Endometrium (tissue), 2 donors: Measurements from ENCODE around the gene ZBTB45.

Experiments used
- FAIRE-seq: peaks from 2 replicates; lab custom pipeline; 2012; peaks lifted over from hg19 to GRCh38; lab: Jason Lieb, UNC
- donor health status: control.
- donor health status: control.

ZBTB45 gene

DNA sequence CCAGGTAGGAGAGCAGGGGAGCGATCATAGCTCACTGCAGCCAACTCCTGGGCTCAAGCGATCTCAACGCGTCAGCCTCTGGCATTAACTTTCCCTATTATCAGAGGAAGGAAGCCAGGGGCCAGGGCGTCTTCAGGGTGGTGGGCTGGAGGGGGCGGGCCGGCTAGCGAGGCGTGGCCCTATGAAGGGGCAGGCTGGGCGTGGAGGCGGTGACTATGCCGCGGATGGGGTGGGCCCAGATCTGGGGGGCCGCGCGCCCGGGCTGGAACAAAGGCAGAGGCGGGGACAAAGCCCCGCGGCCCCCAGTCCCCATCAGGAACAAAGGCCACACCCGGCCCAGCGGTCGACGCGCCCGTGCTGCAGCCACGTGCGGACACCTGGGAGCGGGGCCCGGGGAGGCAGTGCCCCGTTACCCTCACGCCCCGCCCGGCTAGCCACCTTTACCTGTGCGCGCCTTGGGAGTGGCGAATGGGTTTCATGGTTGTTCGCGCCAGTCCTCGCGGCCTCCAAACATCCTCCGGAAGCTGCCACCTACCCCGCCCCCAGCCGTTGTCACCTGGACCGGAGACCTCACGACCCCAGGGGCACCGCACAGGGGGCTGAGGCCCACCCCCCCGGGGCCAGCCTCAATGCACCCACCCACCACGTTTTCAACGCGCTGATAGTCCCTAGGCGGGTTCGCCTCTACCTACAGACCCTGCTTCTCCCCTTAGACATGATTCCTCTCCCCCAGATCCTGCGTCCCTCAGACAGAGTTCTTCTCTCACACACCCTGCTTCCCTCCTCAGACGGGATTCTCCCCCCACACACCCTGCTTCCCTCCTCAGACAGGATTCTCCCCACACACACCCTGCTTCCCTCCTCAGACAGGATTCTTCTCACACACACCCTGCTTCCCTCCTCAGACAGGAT lies 18.9 kb upstream of the ZBTB45 start:
- FAIRE-seq = no peak

DNA sequence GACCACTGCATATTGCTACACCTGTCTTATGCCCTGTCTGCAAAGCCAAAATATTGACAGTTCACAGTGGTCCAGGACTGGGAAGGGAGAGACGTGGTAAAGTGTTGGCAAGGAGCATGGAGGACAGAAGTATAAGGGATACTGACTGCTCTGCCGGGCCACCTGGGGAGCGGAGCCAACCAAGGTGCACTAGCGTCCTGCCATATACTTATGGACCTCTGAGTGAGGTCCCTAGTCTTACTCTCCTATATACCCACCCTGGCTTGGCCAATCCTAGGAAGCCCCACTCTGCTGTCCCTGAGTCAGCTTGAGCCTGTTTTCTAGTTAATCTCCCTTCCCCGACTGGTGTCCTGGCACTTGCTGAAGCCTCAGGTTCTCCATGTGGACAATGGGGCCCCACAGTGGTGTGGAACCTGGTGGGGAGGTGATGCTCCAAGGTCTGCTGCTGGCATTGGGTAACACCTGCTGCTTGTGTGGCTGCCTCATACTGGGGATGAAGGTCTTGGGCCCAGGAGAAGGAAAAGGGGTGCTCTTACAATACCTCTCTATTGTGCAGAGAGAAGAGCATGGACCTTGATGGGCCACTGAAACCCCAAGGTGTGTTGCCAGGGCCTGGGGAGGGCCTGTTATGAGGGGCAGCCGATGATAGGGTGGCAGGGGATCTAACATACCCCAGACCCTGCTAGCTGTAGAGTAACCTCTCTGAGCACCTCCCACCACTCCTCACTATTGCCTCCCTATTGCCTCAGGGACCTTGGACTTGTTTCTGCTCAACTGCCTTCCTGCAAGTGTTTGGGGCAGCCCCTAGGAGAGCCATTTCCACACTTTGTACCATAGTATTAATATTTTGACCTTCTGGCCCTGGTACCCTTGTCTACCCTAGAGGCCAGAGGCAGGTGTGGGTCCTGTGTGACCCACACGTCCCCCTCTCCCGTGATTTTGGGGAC lies 17.5 kb upstream of the ZBTB45 start:
- FAIRE-seq = no peak

DNA sequence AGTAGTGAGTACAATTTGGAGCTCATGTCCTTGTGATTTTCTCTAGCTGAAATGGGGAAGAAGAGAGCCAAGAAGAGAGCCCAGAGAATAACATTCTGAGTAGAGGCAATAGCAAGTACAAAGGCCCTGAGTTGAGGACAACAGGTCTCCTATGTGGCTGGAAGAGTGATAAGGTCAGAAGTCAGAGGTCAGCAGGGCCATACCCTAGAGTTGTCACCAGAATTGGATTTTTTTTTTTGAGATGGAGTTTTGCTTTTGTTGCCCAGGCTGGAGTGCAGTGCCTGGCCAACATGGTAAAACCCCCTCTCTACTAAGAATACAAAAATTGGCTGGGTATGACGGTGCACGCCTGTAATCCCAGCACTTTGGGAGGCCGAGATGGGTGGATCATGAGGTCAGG lies 16.2 kb upstream of the ZBTB45 start:
- no peak for FAIRE-seq

DNA sequence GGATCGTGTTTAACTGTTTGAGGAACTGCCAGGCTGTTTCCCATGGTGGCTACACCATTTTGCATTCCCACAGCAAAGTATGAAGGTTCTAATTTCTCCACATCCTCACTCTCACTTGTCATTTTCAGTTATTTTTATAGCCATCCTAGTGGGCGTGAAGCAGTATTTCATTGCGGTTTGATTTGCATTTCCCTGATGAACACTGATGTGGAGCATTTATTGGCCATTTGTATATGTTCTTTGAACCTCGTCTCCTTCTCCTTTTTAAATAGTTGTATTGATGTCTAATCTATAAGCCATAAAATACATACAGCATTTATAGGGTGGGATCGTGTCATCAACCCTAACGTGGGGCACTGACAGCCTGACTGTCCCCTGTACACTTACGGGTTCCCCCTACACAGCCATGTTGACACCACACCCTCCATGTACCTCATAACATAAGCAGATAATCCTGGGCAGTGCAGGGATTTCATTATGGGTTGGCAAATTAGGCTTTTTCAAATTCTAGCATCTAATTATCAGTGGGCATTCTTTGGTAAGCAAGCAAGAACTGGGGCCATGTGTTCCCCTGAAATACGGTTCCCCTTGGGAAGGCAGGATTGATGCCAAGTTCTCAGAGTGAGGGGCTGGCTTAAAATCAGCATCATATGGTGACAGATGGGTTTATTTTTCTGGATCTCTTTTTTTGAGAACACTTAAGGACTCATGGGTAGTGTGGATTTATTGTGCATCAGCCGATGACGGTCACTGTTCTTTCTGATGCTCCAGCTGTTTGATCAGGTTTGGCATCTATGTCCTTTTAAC lies 11.6 kb upstream of the ZBTB45 start:
- no peak for FAIRE-seq

DNA sequence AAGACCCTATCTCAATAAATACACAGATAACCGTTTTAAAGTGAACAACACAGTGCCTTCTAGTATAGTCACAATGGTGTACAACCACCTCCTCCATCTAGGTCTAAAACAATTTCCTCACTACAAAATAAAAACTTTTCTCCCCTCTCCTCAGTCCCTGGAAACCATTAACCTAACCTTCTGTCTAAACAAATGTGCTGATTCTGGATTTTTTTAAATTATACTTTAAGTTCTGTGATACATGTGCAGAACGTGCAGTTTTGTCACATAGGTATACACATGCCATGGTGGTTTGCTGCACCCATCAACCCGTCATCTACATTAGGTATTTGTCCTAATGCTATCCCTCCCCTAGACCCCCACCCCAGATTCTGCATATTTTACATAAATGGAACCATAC lies 9.8 kb upstream of the ZBTB45 start:
- no peak for FAIRE-seq

DNA sequence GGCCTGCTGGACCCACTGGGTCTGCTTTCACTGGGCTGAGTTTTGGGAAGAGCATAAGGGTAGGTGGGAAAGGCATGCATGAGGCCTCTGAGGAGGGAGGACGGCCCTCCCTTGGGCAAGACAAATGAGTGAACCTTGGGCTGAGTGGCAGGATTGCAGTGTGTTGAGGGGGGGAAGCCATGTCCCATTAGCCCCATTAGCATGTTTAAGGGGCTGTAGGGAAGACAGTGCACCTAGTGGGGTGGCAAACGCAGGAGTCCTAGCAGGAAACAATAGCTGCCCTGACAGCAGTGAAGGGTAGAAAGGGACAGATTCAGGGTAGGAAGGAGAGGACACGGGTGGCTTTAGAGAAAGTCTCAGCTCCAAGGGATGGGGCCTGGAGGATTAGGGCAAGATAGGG lies 3.1 kb upstream of the ZBTB45 start:
- no peak for FAIRE-seq

DNA sequence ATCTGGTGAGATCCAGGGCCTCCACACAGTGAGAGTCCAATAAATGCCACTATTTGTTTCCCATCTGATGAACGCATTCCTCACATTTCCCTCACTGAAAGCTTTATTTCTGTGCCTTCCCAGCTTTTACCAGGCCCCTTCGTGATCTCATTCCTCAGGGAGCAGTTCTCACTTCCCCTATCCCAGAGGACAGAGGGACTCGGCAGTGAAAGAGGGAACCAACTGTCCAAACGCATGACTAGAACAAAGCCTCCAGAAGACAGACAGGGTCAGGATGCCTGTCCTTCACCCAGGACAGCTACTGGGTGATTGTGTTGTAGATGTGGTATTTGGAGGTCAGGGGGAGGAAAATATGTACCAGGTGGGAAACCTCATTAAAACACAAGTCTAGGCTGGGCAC lies 2.0 kb upstream of the ZBTB45 start:
- no peak for FAIRE-seq

DNA sequence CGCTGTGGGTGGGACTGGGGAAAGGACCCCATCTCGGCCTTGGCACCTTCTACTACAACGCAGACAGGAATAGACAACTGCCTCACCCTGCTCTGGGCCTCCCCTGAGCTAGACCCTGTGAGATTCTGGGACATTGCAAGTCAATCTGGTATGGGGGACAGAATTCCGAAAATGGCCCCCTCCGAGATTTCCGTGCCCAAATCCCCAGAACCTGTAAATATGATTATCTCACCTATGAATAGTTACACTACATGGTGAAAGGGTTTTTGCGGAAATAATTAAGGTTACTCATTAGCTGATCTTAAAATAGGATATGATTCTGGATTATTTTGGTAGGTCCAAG lies 618 bp upstream of the ZBTB45 start:
- FAIRE-seq = no peak

DNA sequence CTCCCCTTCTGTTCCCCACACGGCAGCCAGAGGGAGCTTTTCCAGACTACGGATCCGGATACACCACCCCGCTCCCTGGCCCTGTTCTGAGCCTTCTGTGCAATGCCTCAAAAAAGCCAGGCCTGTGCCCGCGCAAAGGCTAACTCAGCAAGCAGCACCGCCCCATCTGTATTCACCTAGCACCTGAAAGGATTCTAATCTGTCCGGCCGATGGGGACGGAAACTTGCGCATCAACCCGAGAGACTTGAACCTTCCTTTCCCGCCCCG lies 589 bp downstream of the ZBTB45 start:
- FAIRE-seq = no peak

DNA sequence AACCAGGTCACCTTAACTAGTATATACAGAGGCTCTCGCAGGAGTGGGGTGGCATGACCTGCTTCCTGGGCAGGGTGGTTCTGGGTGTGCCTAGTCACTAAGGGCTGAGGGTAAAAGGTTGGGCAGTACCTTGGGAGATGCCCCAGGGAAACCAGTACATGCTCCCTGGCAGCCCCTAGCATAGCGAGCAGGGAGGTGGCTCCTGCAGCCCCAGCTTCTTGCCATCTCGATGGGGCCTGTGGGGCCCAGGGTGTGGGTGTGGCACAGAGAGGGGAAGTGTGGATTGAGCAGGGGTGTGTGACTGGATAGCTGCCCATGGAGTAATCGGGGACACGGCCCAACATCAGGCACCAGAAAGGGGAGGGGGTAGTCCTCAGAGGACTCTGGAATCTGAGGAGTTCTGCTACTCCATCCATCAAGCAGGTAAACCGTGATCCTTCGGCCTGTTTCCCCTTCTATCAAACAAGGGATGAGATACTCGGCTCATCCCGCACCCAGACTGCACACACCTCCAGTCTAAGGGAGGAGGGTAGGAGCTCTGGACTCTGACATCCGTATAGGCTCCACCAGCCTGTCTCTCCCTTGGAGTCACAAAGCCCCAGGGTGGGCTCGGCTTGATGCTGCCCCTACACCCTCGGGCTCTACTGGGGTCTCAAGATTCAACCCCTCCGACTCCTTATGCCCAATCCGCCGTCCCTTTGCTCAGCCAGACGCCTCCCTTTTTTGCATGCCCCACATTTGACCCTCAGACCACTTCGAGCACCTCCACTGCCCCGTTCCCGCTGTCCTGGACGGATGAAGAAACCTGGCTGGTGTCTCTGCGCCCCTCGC lies 1.1 kb downstream of the ZBTB45 start:
- FAIRE-seq = no peak

DNA sequence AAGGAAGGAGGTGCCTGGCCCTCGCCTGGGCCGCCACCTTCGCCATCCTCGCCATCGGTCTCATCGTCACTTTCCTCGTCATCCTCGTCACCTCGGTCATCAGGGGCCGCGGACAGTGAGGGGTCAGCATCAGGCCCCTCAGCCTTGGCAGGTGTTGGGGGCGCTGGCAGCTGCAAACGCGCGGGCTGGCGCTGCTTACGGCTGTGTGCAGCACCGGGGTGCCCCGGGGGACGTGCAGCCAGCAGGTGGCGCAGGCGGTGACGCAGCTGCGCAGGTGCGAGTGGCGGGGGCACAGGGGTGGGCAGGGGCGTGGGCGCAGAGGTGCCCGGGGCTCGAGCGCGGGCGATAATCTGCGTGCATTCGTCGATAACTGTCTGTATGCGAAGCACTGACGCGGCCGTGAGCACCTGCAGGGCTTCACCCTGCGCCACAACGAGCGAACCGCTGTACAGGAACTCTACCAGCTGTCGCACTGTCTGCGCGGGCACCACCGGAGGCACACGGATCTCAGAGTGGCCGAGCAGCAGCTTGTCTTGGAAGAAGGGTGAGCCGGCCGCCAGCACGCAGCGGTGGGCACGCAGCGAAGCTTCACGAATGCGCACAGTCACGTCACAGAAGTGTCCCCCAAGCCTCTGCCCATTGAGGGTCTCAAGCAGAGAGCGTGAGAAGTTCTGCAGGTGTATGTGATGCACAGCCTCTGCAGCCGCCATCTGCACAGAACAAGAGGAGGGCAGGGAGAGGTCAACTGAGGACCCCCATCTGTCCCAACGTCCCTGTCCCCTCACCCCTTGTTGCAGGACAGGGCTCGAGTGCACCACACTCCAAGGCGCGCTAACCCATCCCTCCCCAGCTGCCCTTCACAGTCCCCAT lies 2.4 kb downstream of the ZBTB45 start:
- FAIRE-seq = no peak

DNA sequence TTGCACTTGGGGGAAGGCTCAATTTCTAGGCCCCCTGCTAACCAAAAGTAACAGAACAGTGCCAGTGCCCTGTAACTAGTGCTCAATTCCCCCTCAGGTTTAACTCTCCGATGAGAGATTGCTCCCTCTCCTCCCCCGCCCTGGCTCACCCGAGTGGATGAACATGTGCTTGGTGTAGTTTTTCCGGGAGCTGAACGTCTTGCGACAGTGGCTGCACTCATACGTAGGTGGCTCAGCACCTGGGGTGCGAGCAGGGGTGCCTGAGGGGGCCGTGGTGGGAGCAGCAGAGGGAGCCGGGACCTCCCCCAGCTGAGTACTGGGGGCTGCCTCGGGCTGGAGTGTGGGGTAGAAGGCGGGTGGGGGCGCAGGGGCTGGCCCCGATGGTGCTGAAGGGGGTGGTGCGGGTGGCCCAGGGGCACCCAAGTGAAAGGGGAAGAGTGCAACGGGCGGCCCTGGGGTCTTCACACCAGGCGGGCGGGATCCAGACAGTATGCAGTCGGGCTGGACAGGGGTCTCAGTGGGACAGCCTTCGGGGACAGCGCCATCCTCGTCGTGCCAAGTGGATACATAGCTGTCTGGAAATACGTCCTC lies 3.3 kb downstream of the ZBTB45 start:
- no peak for FAIRE-seq

DNA sequence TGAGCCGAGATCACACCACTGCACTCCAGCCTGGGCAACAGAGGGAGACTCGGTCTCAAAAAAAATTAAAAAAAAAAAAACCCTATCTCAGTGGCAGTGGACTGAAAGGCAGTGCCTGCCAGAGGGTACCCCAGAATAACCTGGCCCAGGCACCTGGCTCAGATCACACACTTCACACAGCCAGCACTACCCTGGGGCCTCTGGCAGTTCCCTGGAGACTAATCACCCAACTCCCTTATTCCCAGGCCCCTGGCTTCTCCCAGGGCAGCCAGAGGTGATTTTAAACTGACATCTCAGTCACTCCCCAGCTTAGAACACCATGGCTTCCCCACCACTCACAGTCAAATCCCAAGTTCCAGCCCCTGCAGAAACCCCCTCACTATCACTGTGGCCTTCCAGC lies 4.4 kb downstream of the ZBTB45 start:
- FAIRE-seq = no peak

DNA sequence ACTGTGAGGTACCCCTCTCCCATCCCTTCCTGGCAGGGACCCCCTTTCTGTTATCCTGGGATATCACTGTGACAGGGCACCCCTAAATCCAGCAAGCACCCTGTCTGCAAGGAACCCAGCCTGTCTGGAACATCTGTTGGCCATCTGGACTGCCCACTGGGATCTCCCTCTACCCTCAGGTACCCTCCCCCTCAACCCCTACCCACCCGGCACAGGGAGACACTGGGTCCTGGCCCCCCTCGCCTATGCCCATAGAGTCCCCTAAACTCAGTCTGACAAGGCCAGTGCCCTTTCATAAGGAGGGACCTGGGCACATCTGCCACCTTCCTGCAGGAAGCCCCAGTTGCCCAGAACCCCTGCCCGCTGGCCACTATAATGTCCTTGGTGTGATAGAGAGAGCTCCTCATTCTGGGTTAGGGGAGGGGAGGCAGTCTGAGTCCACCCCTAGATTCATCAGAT lies 5.0 kb downstream of the ZBTB45 start:
- FAIRE-seq = no peak

DNA sequence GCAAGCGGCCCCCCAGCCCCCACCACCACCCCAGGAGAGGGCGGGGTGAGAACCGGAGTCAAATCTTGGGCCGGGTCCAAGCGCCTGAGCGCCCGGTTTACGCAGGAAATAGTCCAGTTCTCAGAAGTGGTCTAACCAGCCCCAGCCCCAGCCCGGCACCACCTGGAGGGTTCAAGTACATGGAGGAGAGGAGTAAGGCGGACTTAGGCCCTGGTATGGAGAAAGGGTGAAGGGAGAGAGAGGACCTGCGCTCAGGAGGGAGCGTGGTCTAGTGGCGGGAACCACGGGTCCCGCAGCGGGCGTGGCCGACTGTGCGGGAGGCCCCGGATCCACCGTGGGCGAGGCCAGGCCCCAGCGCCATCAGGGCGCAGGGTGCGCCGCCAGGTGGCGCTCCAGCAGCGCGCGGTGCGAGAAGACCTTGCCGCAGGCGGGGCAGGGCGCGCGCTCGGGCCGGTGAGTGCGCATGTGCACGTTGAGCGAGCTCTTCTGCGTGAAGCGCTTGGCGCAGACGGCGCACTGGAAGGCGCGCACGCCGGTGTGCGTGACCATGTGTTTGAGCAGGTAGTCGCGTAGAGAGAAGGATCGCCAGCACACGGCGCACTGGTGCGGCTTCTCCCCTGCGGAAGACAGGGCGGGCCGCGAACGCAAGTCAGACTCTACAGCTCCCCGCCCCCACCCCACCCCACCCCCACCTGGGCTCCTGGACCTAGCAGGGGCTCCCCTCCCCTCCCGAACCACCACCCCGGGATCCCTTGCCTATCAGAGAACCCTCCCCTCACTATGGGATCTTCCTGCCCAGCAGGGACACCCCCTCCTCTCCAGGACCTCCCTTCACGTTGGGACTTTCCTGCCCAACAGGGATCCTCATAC lies 5.7 kb downstream of the ZBTB45 start:
- no peak for FAIRE-seq

DNA sequence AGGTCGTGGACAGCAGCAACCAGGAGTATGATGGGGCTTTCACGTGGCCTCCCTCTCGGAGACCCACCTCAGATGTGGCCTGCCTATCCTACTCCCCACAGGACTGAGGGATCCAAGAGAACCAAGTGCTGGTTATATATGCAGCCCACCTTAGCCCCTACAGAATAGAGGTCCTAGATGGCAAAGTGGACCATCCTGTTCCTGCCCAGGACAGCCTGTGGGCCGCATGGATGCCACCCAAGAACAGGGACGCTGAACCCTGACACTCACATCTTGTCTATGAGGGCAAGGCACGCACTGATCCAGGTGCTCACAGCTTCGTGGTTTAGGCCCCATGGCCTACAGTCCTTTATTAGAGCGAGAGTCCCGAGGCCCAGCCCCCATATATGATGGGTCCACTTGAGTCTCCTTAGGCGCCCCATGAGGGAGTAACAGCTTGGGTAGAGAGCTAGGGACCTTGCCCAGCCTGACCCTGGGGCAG lies 6.4 kb downstream of the ZBTB45 start:
- no peak for FAIRE-seq

DNA sequence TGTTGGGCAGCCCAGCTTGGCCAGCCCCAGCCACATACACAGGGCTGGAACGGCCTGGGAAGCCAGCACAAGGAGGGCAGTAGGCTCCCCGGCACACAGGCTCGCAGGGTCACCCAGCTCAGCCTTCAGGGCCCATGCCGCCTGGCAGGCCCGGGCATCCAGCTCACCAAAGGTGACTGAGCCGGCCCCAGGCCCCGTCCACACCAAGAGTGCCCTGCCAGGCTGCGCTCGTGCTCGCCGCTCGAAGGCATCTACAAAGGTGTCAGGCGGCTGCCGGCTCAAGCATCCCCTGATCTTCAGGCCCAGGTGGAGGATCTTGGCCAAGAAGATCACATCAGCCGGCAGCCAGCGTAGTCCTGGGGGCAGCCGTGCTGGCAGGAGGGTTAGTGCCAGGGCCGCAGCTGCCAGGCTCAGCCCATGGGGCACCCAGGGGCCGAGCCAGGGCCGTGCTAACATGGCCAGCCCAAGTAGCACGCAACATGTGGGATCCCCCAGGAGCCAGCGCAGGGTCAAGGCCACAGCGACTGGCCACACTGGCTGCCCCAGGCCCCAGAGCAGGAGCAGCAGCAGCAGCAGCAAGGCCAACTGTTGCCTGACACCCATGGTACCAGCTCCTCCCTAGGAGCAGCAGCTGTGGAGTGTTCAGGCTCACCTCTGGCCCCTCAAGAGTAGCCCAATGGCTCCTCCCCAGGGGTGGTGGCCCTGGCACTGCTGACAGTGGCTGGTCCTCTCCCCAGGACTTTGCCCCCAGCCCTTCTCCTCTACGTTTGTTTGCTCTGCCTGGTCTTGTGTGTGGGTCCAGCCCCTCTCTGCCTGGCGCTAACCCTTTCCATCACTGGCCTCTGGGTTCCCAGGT lies 8.0 kb downstream of the ZBTB45 start, which contains the start of gene SLC27A5:
TSS of gene SLC27A5 (minus strand) at position 640 of the 856 bp plus-strand sequence. CDS start at position 603, 37 bp downstream.
- FAIRE-seq = no peak
